Fibroblast of lung (primary cell): ENCODE measurements around the gene CALCR. TPM values are rescaled to one million over a fixed set of nuclear protein-coding genes. Genes with fewer than 3 reads are reported as not detected.

ENCODE experiments used
- DNase-seq, 2 donors: peaks; one replicate each; pipeline versions ENCODE4 v3.0.0 to v3.0.0-alpha.2; 2010; ENCODE audit warnings: low read depth in 2 of 2
- H2AFZ ChIP-seq: 2 replicates; pipeline ENCODE4 v1.5.1; 2012; ENCODE audit warnings: low read length, control low read depth, inconsistent platforms
- H3K27ac ChIP-seq: 2 replicates; pipeline ENCODE4 v1.5.1; 2011; ENCODE audit warnings: low read length, control low read depth; ENCODE audit not compliant: insufficient read depth
- H3K27me3 ChIP-seq: 2 replicates; pipeline ENCODE4 v1.5.1; 2011; ENCODE audit warnings: mild to moderate bottlenecking, low read length; ENCODE audit not compliant: control insufficient read depth, insufficient read depth
- H3K36me3 ChIP-seq: 2 replicates; pipeline ENCODE4 v1.5.1; 2011; ENCODE audit warnings: low read length; ENCODE audit not compliant: control insufficient read depth, insufficient read depth
- H3K4me1 ChIP-seq: 2 replicates; pipeline ENCODE4 v1.5.1; 2011; ENCODE audit warnings: low read length; ENCODE audit not compliant: control insufficient read depth, insufficient read depth; ENCODE audit errors: extremely low read depth
- H3K4me2 ChIP-seq: 2 replicates; pipeline ENCODE4 v1.5.1; 2011; ENCODE audit warnings: low read length, control low read depth; ENCODE audit not compliant: insufficient read depth; ENCODE audit errors: extremely low read depth
- H3K4me3 ChIP-seq, 4 experiments: fragments of 200-600 bp in 1 of 4; sonication (generic) in 1 of 4; replicated peaks in 1 of 4; 2 replicates each; pipeline ENCODE4 v1.5.1; 2011 to 2016; ENCODE audit warnings: low read length in 4 of 4, low read depth in 3 of 4, mild to moderate bottlenecking in 3 of 4, control low read depth in 2 of 4, inconsistent platforms in 1 of 4, mixed read lengths in 1 of 4; ENCODE audit not compliant: insufficient read depth in 1 of 4; ENCODE audit errors: control extremely low read depth in 1 of 4
- H3K79me2 ChIP-seq: 2 replicates; pipeline ENCODE4 v1.5.1; 2012; ENCODE audit warnings: mild to moderate bottlenecking, low read length, inconsistent platforms; ENCODE audit not compliant: control insufficient read depth, insufficient read depth
- H3K9ac ChIP-seq: 2 replicates; pipeline ENCODE4 v1.5.1; 2011; ENCODE audit warnings: mild to moderate bottlenecking, low read length, control low read depth; ENCODE audit not compliant: insufficient read depth
- H3K9me3 ChIP-seq: 2 replicates; pipeline ENCODE4 v1.5.1; 2012; ENCODE audit warnings: low read depth, low read length; ENCODE audit not compliant: control insufficient read depth, insufficient read depth
- H4K20me1 ChIP-seq: 2 replicates; pipeline ENCODE4 v1.5.1; 2011; ENCODE audit warnings: low read length; ENCODE audit not compliant: control insufficient read depth, insufficient read depth; ENCODE audit errors: extremely low read depth
- EZH2 ChIP-seq: IDR thresholded peaks from 2 replicates; pipeline ENCODE4 v1.5.1; 2012; ENCODE audit warnings: low read length, control low read depth, mild to moderate bottlenecking; ENCODE audit errors: missing control alignments
- polyA plus RNA-seq, 2 donors: library from polyadenylated mRNA; depleted of rRNA in 1 of 2; stranded (reverse) in 1 of 2; unstranded in 1 of 2; fragments of >200 nt; gene quantifications; 2 replicates each; pipeline ENCODE4 v1.2.1, GENCODE V29; 2011 to 2012; ENCODE audit warnings: missing spikeins in 1 of 2
- total RNA-seq: library from RNA; depleted of rRNA; stranded (reverse); fragments of >200 nt; gene quantifications from 2 replicates; pipeline ENCODE4 v1.2.1, GENCODE V29; 2014
- TF ChIP-seq, protein P1 (sequence below), 2 donors: IDR thresholded peaks in 1 of 2; conservative IDR thresholded peaks in 1 of 2; 1 replicate in 1 of 2; 2 replicates in 1 of 2; pipeline ENCODE4 v1.5.1; 2011 to 2012; ENCODE audit warnings: low read length in 2 of 2, control low read depth in 1 of 2, inconsistent platforms in 1 of 2, low read depth in 1 of 2, mild to moderate bottlenecking in 1 of 2

The CALCR gene
- total and polyA plus RNA-seq, 2 donors (not counting 1 experiment from before 2014, with no cell fraction given) = not detected

GRCh38 chr7:93382362-93382761 is 192.2 kb downstream of the CALCR start:
- Histone ChIP-seq H3K9ac (no peak overlapping the region), H3K9me3 (no peaks in the 10 kb centered on the region), H3K36me3 (no peaks in the 10 kb centered on the region), H4K20me1 (no peaks in the 10 kb centered on the region), H2AFZ (no peak overlapping the region), H3K27me3 (peaks cover 2% of the 10 kb centered on the region), H3K4me2 (no peak overlapping the region), H3K4me3 (no peak overlapping the region), H3K4me1 (no peaks in the 10 kb centered on the region), H3K79me2 (no peaks in the 10 kb centered on the region), H3K27ac (no peak overlapping the region)
- no peak for TF ChIP-seq EZH2
- TF ChIP-seq, protein P1, sequence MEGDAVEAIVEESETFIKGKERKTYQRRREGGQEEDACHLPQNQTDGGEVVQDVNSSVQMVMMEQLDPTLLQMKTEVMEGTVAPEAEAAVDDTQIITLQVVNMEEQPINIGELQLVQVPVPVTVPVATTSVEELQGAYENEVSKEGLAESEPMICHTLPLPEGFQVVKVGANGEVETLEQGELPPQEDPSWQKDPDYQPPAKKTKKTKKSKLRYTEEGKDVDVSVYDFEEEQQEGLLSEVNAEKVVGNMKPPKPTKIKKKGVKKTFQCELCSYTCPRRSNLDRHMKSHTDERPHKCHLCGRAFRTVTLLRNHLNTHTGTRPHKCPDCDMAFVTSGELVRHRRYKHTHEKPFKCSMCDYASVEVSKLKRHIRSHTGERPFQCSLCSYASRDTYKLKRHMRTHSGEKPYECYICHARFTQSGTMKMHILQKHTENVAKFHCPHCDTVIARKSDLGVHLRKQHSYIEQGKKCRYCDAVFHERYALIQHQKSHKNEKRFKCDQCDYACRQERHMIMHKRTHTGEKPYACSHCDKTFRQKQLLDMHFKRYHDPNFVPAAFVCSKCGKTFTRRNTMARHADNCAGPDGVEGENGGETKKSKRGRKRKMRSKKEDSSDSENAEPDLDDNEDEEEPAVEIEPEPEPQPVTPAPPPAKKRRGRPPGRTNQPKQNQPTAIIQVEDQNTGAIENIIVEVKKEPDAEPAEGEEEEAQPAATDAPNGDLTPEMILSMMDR (conservative IDR thresholded peaks at IDR 0.05 in 1 of 2, IDR thresholded peaks at IDR 0.05 in 1 of 2; ENCODE audit: low read depth in 1 of 2, low read length in 2 of 2) = no peak
- no peak for DNase-seq

- no peak for TF ChIP-seq EZH2
- TF ChIP-seq, protein P1 (conservative IDR thresholded peaks at IDR 0.05 in 1 of 2, IDR thresholded peaks at IDR 0.05 in 1 of 2; ENCODE audit: low read depth in 1 of 2, low read length in 2 of 2) = no peak
- Histone ChIP-seq H3K9me3 (no peaks in the 10 kb centered on the region), H3K4me1 (no peaks in the 10 kb centered on the region), H3K4me3 (no peak overlapping the region), H3K79me2 (no peaks in the 10 kb centered on the region), H3K9ac (no peak overlapping the region), H2AFZ (no peak overlapping the region), H3K27me3 (peaks cover 2% of the 10 kb centered on the region), H3K27ac (no peak overlapping the region), H4K20me1 (no peaks in the 10 kb centered on the region), H3K4me2 (no peak overlapping the region), H3K36me3 (no peaks in the 10 kb centered on the region)
- DNase-seq = no peak
These were observed 196.3 kb downstream of the CALCR start for GRCh38 chr7:93378131-93378760.

GRCh38 chr7:93375603-93376002 is 198.9 kb downstream of the CALCR start:
- H3K4me2 ChIP-seq = no peak overlapping the region
- H3K36me3 ChIP-seq = no peaks in the 10 kb centered on the region
- H3K79me2 ChIP-seq = no peaks in the 10 kb centered on the region
- no peaks in the 10 kb centered on the region for H3K4me1 ChIP-seq
- H3K4me3 ChIP-seq = no peak overlapping the region
- no peak overlapping the region for H2AFZ ChIP-seq
- no peaks in the 10 kb centered on the region for H4K20me1 ChIP-seq
- no peak overlapping the region for H3K27ac ChIP-seq
- H3K27me3 ChIP-seq = peaks cover 2% of the 10 kb centered on the region
- no peak for TF ChIP-seq EZH2
- TF ChIP-seq, protein P1 (conservative IDR thresholded peaks at IDR 0.05 in 1 of 2, IDR thresholded peaks at IDR 0.05 in 1 of 2; ENCODE audit: low read depth in 1 of 2, low read length in 2 of 2) = no peak
- no peak for DNase-seq
- no peak overlapping the region for H3K9ac ChIP-seq
- no peaks in the 10 kb centered on the region for H3K9me3 ChIP-seq
